ENCODE data around the gene TRAPPC8. TPM values are rescaled to one million over a fixed set of nuclear protein-coding genes. Genes with fewer than 3 reads are reported as not detected.
"Not testable (repeated sequence)": the region's sequence is repeated elsewhere in the genome, so short reads cannot be mapped to it uniquely, and the experiment has no call there.

TRAPPC8 gene
- total RNA-seq, 1 donor from 2014 or later, result 44.1 TPM

- peak; percentile 43 for DNase-seq (ENCODE audit: low spot score)
Measured at GRCh38 chr18:31942291-31942998, 483 bp downstream of the TRAPPC8 start.

GRCh38 chr18:31941010-31941809 lies 1.7 kb downstream of the TRAPPC8 start:
- no peak for DNase-seq (ENCODE audit: low spot score)

GRCh38 chr18:31934773-31935172 lies 8.2 kb downstream of the TRAPPC8 start:
- not testable (repeated sequence) for DNase-seq (ENCODE audit: low spot score)

- no peak for DNase-seq (ENCODE audit: low spot score)
Measured at GRCh38 chr18:31931886-31932240, 11.1 kb downstream of the TRAPPC8 start.

GRCh38 chr18:31931163-31931885 lies 11.6 kb downstream of the TRAPPC8 start:
- DNase-seq (ENCODE audit: low spot score), result no peak

DNA sequence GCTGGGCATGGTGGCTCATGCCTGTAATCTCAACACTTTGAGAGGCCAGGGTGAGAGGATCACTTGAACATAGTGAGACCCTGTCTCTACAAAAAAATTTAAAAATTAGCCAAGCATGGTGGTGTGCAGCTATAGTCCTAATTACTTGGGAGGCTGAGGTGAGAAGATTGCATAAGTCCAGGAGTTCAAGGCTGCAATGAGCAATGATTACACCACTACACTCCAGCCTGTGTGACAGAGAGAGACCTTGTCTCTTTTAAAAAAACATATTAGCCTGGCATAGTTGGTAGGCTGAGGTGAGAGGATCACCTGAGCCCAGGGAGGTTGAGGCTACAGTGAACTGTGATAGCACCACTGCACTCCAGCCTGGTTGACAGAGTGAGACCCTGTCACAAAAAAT lies 13.7 kb downstream of the TRAPPC8 start:
- DNase-seq (ENCODE audit: low spot score), result no peak

DNA sequence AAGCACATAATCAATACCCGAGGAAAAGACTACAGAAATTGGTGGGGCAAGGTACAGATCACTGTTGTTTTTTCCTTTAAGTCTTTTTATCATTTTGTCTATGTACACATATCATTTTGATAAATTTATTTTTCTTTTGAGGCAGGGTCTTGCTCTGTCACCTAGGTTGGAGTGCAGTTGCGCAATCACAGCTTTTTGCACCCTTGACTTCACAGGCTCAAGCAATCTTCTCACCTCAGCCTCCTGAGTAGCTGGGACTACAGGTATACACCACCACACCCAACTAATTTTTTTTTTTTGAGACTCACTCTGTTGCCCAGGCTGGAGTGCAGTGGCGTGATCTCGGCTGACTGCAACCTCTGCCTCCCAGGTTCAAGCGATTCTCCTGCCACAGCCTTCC lies 15.9 kb downstream of the TRAPPC8 start:
- not testable (repeated sequence) for DNase-seq (ENCODE audit: low spot score)

DNA sequence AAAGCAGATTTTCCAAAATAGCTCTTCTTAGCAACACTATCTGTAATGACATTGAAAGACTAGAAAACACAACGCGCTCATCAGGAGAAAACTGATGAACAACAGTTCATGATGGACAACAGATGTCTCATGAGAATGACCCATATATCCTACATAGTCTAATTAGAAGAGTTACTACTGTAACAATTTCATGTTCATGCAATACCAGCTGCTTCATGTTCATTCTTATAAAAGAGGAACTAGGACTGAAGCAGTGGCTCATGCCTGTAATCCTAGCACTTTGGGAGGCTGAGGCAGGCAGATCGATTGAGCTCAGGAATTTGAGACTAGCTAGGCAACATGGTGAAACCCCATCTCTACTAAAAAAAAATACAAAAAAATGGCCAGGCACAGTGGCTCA lies 22.7 kb downstream of the TRAPPC8 start:
- no peak for DNase-seq (ENCODE audit: low spot score)

DNA sequence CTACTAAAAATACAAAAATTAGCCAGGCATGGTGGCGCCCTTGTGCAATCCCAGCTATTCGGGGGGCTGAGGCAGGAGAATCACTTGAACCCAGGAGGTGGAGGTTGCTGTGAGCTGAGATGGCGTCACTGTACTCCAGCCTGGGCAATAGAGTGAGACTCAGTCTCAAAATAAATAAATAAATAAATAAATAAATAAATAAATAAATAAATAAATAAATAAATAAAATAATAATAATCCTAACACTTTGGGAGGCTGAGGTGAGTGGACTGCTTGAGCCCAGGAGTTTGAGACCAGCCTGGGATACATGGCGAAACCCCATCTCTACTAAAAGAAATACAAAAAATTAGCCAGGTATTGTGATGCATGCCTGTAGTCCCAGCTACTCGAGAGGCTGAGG lies 23.6 kb downstream of the TRAPPC8 start:
- DNase-seq (ENCODE audit: low spot score), result not testable (repeated sequence)

DNA sequence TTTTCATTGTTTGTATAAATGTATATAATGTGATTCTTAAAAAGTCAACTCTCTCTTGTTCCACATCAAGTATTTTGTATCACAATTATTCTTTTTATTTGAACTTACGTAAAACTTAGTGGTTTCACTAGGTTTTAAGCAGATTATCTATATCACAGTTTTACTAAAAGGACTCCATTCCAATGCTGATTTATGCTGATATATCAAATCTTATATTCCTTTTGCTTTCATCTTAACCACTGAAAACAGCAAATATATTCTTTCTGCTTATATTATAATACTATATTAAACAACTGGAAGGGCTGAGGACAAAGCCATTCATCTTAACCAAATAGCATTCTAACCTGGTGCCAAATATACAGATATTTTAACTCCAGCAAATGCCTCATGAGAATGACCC lies 24.2 kb downstream of the TRAPPC8 start:
- no peak for DNase-seq (ENCODE audit: low spot score)

DNA sequence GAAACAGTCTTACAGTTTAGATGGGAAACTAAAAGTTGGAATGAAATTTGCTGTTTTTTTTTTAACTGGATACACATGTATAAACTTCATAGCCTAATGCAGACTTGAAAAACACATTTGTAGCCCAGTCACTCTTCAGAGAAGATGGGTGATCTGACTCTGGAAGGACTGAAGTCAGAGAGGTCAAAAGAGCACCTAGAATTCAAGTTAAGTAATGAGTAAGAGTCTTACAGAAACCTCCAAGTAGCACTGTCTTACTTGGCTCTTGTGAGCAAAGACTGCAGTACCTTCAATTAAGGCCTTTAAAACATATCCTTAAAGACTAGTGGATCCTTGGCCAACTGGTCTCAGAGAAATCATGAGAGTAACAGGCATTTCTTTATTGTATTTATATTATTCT lies 41.9 kb downstream of the TRAPPC8 start:
- DNase-seq (ENCODE audit: low spot score), result no peak

GRCh38 chr18:31899771-31900170 lies 43.2 kb downstream of the TRAPPC8 start:
- DNase-seq (ENCODE audit: low spot score), result not testable (repeated sequence)

DNA sequence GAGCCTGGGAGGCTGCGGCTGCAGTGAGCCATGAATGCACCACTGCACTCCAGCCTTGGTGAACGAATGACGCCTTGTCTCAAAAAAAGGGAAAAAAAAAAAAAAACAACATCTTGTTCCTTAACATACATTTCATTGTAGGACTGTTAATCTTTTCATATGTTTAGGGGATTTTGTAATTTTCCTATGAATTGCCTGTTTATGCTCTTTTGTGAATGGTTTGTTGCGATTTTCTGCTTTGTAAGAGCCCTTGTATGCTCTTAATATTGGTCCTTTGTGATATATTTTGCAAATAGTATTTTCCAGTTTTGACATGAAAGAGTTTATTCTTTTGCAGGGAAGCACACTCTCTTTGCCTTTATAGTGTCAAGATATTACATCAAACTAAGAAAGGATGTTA lies 50.0 kb downstream of the TRAPPC8 start:
- DNase-seq (ENCODE audit: low spot score), result no peak

GRCh38 chr18:31891566-31891965 lies 51.4 kb downstream of the TRAPPC8 start:
- DNase-seq (ENCODE audit: low spot score), result no peak

- no peak for DNase-seq (ENCODE audit: low spot score)
Measured at GRCh38 chr18:31884020-31884419, 58.9 kb downstream of the TRAPPC8 start.

- DNase-seq (ENCODE audit: low spot score), result no peak
Measured at GRCh38 chr18:31880186-31880898, 62.6 kb downstream of the TRAPPC8 start.

GRCh38 chr18:31878358-31878757 lies 64.6 kb downstream of the TRAPPC8 start:
- DNase-seq (ENCODE audit: low spot score), result no peak

DNA sequence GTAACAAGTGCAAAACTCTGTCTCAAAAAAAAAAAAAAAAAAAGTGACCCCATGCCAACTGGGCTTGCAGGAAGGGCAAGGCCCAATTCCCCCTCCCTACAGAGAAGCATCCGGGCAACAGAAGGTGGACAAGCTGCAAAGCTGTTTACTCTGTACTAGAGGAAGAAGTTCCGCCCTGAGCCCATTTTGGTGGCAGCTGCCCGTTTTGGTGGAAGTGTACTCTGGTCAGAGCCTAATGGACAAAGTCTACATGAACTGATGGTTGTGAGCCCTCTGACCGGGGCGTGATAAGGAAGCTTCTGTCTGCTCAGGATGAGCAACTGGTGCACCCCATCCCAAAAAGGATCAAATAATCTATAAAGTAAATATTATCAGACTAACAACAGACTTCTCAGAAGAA lies 65.0 kb downstream of the TRAPPC8 start:
- DNase-seq (ENCODE audit: low spot score), result no peak

- no peak for DNase-seq (ENCODE audit: low spot score)
Measured at GRCh38 chr18:31876707-31877106, 66.2 kb downstream of the TRAPPC8 start.

DNA sequence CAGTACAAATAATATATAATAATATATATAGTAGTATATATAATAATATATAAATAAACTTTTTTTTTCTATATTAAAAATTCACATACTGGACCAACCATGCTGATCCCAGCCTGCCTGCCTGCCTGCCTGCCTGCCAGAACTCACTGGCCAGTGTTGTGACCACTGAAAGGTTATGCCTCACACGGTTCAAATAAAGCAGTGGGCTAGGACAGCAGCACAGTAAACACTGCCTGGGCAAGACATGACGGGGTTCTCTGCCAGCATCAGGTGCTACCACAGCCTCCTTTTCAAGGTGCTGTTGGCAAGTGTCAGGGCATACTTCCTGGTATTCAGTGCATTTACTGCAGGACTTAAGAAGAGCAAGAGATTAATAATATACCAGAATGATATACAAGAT lies 67.6 kb downstream of the TRAPPC8 start:
- no peak for DNase-seq (ENCODE audit: low spot score)

DNA sequence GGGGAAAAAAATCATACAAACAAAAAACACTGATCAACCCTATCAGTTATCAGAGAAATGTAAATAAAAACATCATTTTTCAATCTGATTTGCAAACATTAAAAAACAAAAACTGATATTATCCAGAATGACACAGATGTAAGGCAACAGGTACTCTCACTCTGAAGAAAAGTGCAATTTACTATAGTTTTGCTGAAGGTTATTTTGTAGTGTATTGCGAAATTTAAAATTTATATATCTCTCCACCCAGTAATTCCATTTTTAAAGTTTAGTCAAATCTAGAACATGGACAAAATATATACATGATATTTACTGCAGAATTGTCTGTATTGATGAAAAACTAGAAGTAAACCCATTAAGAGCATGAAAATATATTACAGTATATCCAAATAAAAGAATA lies 79.8 kb downstream of the TRAPPC8 start:
- DNase-seq (ENCODE audit: low spot score), result no peak

GRCh38 chr18:31860488-31860887 lies 82.4 kb downstream of the TRAPPC8 start:
- no peak for DNase-seq (ENCODE audit: low spot score)
